ENCODE data around the gene CCT5.
A peak's percentile ranks its signal among the peaks of the same experiment; 100 is the strongest.

GRCh38 chr5:10201223-10201868 lies 48.7 kb upstream of the CCT5 start:
- TF ChIP-seq CTCF (conservative IDR thresholded peaks at IDR 0.05; ENCODE audit: low read depth, low read length): peak; percentile 59
- no peak for TF ChIP-seq EZH2 (IDR thresholded peaks at IDR 0.05; ENCODE audit: borderline replicate concordance, low read depth, low read length, poor library complexity, severe bottlenecking)
